ENCODE results near the gene RBMS1.
"Not testable (repeated sequence)": the region's sequence is repeated elsewhere in the genome, so short reads cannot be mapped to it uniquely, and the experiment has no call there.

RBMS1 gene

DNA sequence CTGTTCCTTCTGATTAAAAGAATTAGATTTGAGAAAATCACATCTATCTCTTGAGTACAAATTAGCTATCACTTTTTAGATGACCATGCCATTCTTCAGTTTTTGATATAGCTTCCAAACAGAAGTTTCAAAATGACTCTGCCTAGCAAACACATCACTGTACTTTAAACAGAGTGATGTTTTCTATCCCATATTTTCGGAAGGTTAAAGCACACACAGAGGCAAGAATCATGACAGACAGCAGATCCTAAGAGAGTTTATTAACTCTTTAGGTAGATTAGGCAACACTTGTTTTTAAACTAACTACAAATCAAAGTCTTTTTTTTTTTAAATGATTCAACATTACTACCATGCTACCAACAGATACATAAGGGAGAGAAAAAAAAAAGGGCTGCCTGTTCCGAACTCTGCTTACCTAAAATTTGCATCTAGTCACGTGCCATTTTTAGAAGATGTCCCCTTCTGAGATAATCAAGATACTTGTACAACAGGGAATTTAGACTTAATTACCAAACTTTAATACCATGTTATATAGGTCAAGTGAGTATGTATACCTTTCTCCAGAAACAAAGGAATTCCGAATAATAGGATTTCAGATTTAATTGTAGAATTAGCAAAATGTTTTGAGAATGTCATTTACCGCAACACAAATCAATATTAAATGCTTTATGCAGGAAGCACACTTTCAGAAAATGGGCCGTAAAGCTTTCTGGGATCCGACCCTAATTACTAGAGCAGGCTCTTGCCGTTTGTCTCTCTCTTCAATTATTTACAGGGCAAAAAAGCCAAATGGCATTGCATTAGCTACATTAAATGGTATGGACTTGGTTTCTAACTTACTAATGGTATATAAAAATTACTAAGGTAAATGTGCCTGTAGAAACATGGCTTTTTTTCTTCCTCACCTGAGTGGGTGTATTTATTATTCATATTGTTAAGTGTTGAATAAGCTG lies 2.6 kb downstream of the RBMS1 start:
- Histone ChIP-seq H3K18ac (ENCODE audit: low read length) (no peak overlapping the region), H3K36me3 (replicated peaks in 1 of 2; ENCODE audit: control insufficient read depth in 2 of 2, insufficient read depth in 2 of 2, low read length in 2 of 2) (no peaks in the 10 kb centered on the region), H2AFZ (ENCODE audit: low read length) (no peak overlapping the region), H2BK5ac (ENCODE audit: low read length) (no peak overlapping the region), H2AK5ac (ENCODE audit: low read depth, low read length) (no peak overlapping the region), H4K91ac (ENCODE audit: low read depth, low read length, poor library complexity) (no peak overlapping the region), H3K79me1 (ENCODE audit: low read depth, low read length) (no peaks in the 10 kb centered on the region), H3K4me1 (ENCODE audit: control insufficient read depth in 2 of 2, insufficient read depth in 1 of 2, low read depth in 1 of 2, low read length in 2 of 2) (peaks cover 1 to 8% of the 10 kb centered on the region in 2 donors), H3K4me2 (ENCODE audit: insufficient read depth, low read length, poor library complexity, severe bottlenecking) (no peak overlapping the region), H3K14ac (ENCODE audit: low read length) (no peak overlapping the region), H3K23ac (ENCODE audit: low read depth, low read length, poor library complexity) (no peak overlapping the region), H2BK120ac (ENCODE audit: low read depth, low read length) (no peak overlapping the region), H3K9ac (ENCODE audit: low read depth, low read length, poor library complexity) (no peak overlapping the region), H3K27ac (replicated peaks; ENCODE audit: low read length) (no peak overlapping the region), H2BK15ac (ENCODE audit: low read length) (no peak overlapping the region), H3K4me3 (ENCODE audit: low read length in 2 of 2) (peak overlapping the region in 1 of 2 donors; percentile 71), H3K4ac (ENCODE audit: low read length) (no peak overlapping the region), H3K27me3 (ENCODE audit: control insufficient read depth in 3 of 3, insufficient read depth in 3 of 3, low read depth in 1 of 3, low read length in 3 of 3) (no peaks in the 10 kb centered on the region), H2BK12ac (ENCODE audit: low read length) (no peak overlapping the region), H3K9me3 (replicated peaks in 1 of 2; ENCODE audit: control insufficient read depth in 2 of 2, insufficient read depth in 1 of 2, low read depth in 1 of 2, low read length in 2 of 2) (no peaks in the 10 kb centered on the region), H4K8ac (ENCODE audit: low read depth, low read length) (no peak overlapping the region)
- no CpG with 5 or more reads among the region's 8 CpGs for WGBS, 2 donors (ENCODE audit: extremely low coverage in 2 of 2, insufficient read length in 2 of 2, insufficient replicate concordance in 1 of 2)
- DNase-seq (ENCODE audit: low spot score), result no peak

DNA sequence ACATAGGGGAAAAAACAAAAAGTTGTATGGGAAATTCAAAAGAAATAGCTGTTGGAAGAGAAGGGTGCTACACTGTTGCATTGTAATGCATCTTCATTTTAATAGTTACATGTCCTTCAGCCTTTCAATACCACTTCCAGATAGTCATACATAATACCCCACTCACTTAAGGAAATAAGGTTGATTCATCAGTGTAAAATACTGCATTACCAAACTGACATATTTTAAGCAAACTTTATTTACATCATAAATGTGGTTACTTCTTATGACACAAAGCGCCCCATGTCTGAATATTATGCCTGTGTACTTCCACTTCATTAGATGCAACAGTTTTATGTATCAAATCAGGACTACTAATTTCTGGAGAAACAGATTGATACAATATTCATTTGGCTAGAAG lies 4.5 kb downstream of the RBMS1 start:
- H2BK5ac ChIP-seq (ENCODE audit: low read length), result no peak overlapping the region
- H3K23ac ChIP-seq (ENCODE audit: low read depth, low read length, poor library complexity), result no peak overlapping the region
- H2AK5ac ChIP-seq (ENCODE audit: low read depth, low read length), result no peak overlapping the region
- H3K9me3 ChIP-seq (replicated peaks in 1 of 2; ENCODE audit: control insufficient read depth in 2 of 2, insufficient read depth in 1 of 2, low read depth in 1 of 2, low read length in 2 of 2), result no peaks in the 10 kb centered on the region
- H3K4me3 ChIP-seq (ENCODE audit: low read length in 2 of 2), result no peak overlapping the region
- no peak overlapping the region for H3K14ac ChIP-seq (ENCODE audit: low read length)
- H3K18ac ChIP-seq (ENCODE audit: low read length), result no peak overlapping the region
- no peak for DNase-seq (ENCODE audit: low spot score)
- H4K8ac ChIP-seq (ENCODE audit: low read depth, low read length), result no peak overlapping the region
- H3K79me1 ChIP-seq (ENCODE audit: low read depth, low read length), result no peaks in the 10 kb centered on the region
- H3K36me3 ChIP-seq (replicated peaks in 1 of 2; ENCODE audit: control insufficient read depth in 2 of 2, insufficient read depth in 2 of 2, low read length in 2 of 2), result no peaks in the 10 kb centered on the region
- H3K4me2 ChIP-seq (ENCODE audit: insufficient read depth, low read length, poor library complexity, severe bottlenecking), result no peak overlapping the region
- no peak overlapping the region for H2BK15ac ChIP-seq (ENCODE audit: low read length)
- H2BK120ac ChIP-seq (ENCODE audit: low read depth, low read length), result no peak overlapping the region
- no peak overlapping the region for H3K4ac ChIP-seq (ENCODE audit: low read length)
- H3K9ac ChIP-seq (ENCODE audit: low read depth, low read length, poor library complexity), result no peak overlapping the region
- no peaks in the 10 kb centered on the region for H3K27me3 ChIP-seq (ENCODE audit: control insufficient read depth in 3 of 3, insufficient read depth in 3 of 3, low read depth in 1 of 3, low read length in 3 of 3)
- H4K91ac ChIP-seq (ENCODE audit: low read depth, low read length, poor library complexity), result no peak overlapping the region
- H2AFZ ChIP-seq (ENCODE audit: low read length), result no peak overlapping the region
- H3K4me1 ChIP-seq (ENCODE audit: control insufficient read depth in 2 of 2, insufficient read depth in 1 of 2, low read depth in 1 of 2, low read length in 2 of 2), result peaks cover 0 to 8% of the 10 kb centered on the region in 2 donors
- H2BK12ac ChIP-seq (ENCODE audit: low read length), result no peak overlapping the region
- no peak overlapping the region for H3K27ac ChIP-seq (replicated peaks; ENCODE audit: low read length)
- WGBS, 2 donors (ENCODE audit: extremely low coverage in 2 of 2, insufficient read length in 2 of 2, insufficient replicate concordance in 1 of 2), result no CpG with 5 or more reads among the region's 1 CpG

DNA sequence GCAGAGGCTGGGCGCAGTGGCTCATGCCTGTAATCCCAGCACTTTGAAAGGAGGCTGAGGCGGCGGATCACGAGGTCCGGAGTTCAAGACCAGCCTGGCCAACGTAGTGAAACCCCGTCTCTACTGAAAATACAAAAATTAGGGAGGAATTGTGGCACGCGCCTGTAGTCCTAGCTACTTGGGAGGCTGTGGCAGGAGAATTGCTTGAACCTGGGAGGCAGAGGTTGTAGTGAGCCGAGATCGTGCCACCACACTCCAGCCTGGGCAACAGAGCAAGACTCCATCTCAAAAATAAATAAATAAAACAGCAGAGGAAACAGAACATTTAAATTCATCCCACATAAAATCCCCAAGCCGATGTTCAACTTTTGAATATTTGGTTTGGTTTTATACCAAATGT lies 5.3 kb downstream of the RBMS1 start:
- H3K4me3 ChIP-seq (ENCODE audit: low read length in 2 of 2); H2BK12ac ChIP-seq (ENCODE audit: low read length); H3K4me2 ChIP-seq (ENCODE audit: insufficient read depth, low read length, poor library complexity, severe bottlenecking); H2BK120ac ChIP-seq (ENCODE audit: low read depth, low read length); H3K9me3 ChIP-seq (replicated peaks in 1 of 2; ENCODE audit: control insufficient read depth in 2 of 2, insufficient read depth in 1 of 2, low read depth in 1 of 2, low read length in 2 of 2); H2AK5ac ChIP-seq (ENCODE audit: low read depth, low read length); H3K14ac ChIP-seq (ENCODE audit: low read length); H4K8ac ChIP-seq (ENCODE audit: low read depth, low read length); H3K79me1 ChIP-seq (ENCODE audit: low read depth, low read length); H2AFZ ChIP-seq (ENCODE audit: low read length); H3K27me3 ChIP-seq (ENCODE audit: control insufficient read depth in 3 of 3, insufficient read depth in 3 of 3, low read depth in 1 of 3, low read length in 3 of 3); H3K4ac ChIP-seq (ENCODE audit: low read length); H3K23ac ChIP-seq (ENCODE audit: low read depth, low read length, poor library complexity); H3K4me1 ChIP-seq (ENCODE audit: control insufficient read depth in 2 of 2, insufficient read depth in 1 of 2, low read depth in 1 of 2, low read length in 2 of 2); H3K9ac ChIP-seq (ENCODE audit: low read depth, low read length, poor library complexity); H3K36me3 ChIP-seq (replicated peaks in 1 of 2; ENCODE audit: control insufficient read depth in 2 of 2, insufficient read depth in 2 of 2, low read length in 2 of 2); H3K27ac ChIP-seq (replicated peaks; ENCODE audit: low read length); H3K18ac ChIP-seq (ENCODE audit: low read length); H2BK15ac ChIP-seq (ENCODE audit: low read length); H4K91ac ChIP-seq (ENCODE audit: low read depth, low read length, poor library complexity); DNase-seq (ENCODE audit: low spot score); H2BK5ac ChIP-seq (ENCODE audit: low read length): not testable (repeated sequence)
- no CpG with 5 or more reads among the region's 12 CpGs for WGBS, 2 donors (ENCODE audit: extremely low coverage in 2 of 2, insufficient read length in 2 of 2, insufficient replicate concordance in 1 of 2)

DNA sequence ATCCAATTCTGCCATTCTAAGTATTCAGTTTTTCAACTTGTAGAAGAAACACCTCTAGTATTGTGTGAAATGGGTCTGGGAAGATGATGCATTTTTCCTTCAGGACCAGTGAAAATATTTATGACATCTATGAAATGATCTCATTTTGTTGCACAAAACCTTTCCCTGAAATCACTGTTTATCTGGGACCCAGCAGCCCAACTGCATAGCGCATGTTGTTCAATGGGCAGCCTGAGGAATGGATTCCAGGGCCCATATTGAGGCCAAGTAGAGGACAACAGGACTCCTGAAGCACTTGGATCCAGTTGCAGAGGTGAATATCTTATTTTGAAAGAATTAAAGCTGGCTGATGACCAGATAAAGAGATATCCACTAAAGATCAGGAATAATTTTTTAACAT lies 7.3 kb downstream of the RBMS1 start:
- no CpG with 5 or more reads among the region's 1 CpG for WGBS, 2 donors (ENCODE audit: extremely low coverage in 2 of 2, insufficient read length in 2 of 2, insufficient replicate concordance in 1 of 2)
- H3K79me1 ChIP-seq (ENCODE audit: low read depth, low read length), result no peaks in the 10 kb centered on the region

More for the DNA sequence above, 7.3 kb downstream of the RBMS1 start:
- no peak overlapping the region for H3K4me2 ChIP-seq (ENCODE audit: insufficient read depth, low read length, poor library complexity, severe bottlenecking)
- no peak overlapping the region for H3K4me3 ChIP-seq (ENCODE audit: low read length in 2 of 2)
- H3K27me3 ChIP-seq (ENCODE audit: control insufficient read depth in 3 of 3, insufficient read depth in 3 of 3, low read depth in 1 of 3, low read length in 3 of 3), result no peaks in the 10 kb centered on the region
- H3K4me1 ChIP-seq (ENCODE audit: control insufficient read depth in 2 of 2, insufficient read depth in 1 of 2, low read depth in 1 of 2, low read length in 2 of 2), result peaks cover 2 to 6% of the 10 kb centered on the region in 2 donors
- H2BK15ac ChIP-seq (ENCODE audit: low read length), result no peak overlapping the region
- no peak overlapping the region for H3K9ac ChIP-seq (ENCODE audit: low read depth, low read length, poor library complexity)
- H3K23ac ChIP-seq (ENCODE audit: low read depth, low read length, poor library complexity), result no peak overlapping the region
- H4K8ac ChIP-seq (ENCODE audit: low read depth, low read length), result no peak overlapping the region
- H3K36me3 ChIP-seq (replicated peaks in 1 of 2; ENCODE audit: control insufficient read depth in 2 of 2, insufficient read depth in 2 of 2, low read length in 2 of 2), result no peaks in the 10 kb centered on the region
- no peak overlapping the region for H2BK12ac ChIP-seq (ENCODE audit: low read length)
- no peak overlapping the region for H2AK5ac ChIP-seq (ENCODE audit: low read depth, low read length)
- H3K9me3 ChIP-seq (replicated peaks in 1 of 2; ENCODE audit: control insufficient read depth in 2 of 2, insufficient read depth in 1 of 2, low read depth in 1 of 2, low read length in 2 of 2), result no peaks in the 10 kb centered on the region
- H3K14ac ChIP-seq (ENCODE audit: low read length), result no peak overlapping the region
- no peak for DNase-seq (ENCODE audit: low spot score)
- no peak overlapping the region for H4K91ac ChIP-seq (ENCODE audit: low read depth, low read length, poor library complexity)
- H3K27ac ChIP-seq (replicated peaks; ENCODE audit: low read length), result no peak overlapping the region
- no peak overlapping the region for H2BK120ac ChIP-seq (ENCODE audit: low read depth, low read length)
- no peak overlapping the region for H3K18ac ChIP-seq (ENCODE audit: low read length)
- no peak overlapping the region for H2AFZ ChIP-seq (ENCODE audit: low read length)
- H2BK5ac ChIP-seq (ENCODE audit: low read length), result no peak overlapping the region
- H3K4ac ChIP-seq (ENCODE audit: low read length), result no peak overlapping the region
